Measurements from ENCODE around the gene FNTB.

FNTB gene

DNA sequence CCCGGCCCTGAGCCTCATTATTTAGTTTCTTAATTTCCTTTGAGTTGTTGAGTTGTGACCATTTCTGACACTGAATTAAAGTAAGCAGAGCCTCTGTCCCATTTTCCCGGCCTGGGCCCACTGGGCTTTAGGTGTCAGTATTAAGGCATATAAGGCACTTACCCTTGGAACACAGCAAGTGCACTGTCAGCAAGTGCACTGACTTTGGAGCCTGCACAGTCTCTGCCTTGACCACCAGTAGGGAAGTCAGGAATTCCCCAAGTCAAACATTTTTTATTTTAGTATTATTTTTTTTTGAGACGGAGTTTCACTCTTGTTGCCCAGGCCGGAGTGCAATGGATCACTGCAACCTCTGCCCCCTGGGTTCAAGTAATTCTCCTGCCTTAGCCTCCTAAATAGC is 59.0 kb downstream of the FNTB start:
- H3K9me3 Mint-ChIP-seq = no peaks in the 10 kb centered on the region
- peaks cover 16% of the 10 kb centered on the region for H3K36me3 Mint-ChIP-seq
- no peaks in the 10 kb centered on the region for H3K27me3 Mint-ChIP-seq
- no peak overlapping the region for H3K4me3 Mint-ChIP-seq
- H3K27ac Mint-ChIP-seq = no peak overlapping the region
- peaks cover 13% of the 10 kb centered on the region for H3K4me1 Mint-ChIP-seq
- ATAC-seq (ENCODE audit: low read depth) (no peak), DNase-seq (ENCODE audit: low spot score in 2 of 2) (no peak)

DNA sequence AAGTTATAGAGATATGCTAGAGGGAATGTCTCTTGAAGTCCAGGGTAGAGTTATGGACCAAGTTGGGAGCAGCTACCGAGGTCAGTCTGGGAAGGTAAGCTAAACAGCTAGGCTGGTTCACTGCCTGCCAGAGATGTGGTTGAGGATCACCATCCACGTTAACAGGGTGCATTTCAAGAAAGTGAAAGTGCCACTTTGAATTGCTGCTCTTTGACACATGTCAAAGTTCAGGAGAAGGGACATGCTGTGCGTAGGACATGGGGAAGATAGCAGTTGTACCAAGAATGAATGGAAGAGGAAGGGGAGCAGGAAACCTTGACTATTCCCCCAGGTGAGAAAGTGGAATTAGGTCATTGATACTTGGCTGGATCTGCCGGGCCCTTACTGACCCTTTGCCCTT is 66.1 kb downstream of the FNTB start:
- no peak for DNase-seq (ENCODE audit: low spot score in 2 of 2)
- Mint-ChIP-seq H3K36me3 (peaks cover 7% of the 10 kb centered on the region), H3K27ac (peak overlapping the region; percentile 26), H3K27me3 (no peaks in the 10 kb centered on the region), H3K4me1 (no peaks in the 10 kb centered on the region), H3K9me3 (no peaks in the 10 kb centered on the region), H3K4me3 (no peak overlapping the region)
- ATAC-seq (ENCODE audit: low read depth) = no peak

DNA sequence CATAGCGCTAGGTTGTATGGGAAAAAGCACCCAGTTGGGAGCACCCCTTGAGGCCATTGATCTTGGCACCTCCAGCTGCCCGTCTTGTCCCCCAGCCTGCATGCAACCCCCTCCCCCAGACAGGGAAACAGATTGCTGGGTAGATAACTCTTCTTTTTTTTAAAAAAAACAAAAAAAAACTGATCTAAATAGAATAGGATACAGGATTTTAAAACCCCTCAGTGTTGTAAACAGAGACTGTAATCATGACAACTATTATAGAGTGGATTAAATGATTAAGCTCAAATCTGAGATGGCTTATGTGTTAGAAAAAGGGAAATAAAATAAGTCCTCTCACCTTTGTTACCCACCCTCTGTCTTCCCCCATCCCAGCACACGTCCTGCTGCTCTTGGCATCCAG is 66.8 kb downstream of the FNTB start:
- ATAC-seq (ENCODE audit: low read depth) = no peak
- Mint-ChIP-seq H3K27me3 (no peaks in the 10 kb centered on the region), H3K27ac (no peak overlapping the region)

DNA sequence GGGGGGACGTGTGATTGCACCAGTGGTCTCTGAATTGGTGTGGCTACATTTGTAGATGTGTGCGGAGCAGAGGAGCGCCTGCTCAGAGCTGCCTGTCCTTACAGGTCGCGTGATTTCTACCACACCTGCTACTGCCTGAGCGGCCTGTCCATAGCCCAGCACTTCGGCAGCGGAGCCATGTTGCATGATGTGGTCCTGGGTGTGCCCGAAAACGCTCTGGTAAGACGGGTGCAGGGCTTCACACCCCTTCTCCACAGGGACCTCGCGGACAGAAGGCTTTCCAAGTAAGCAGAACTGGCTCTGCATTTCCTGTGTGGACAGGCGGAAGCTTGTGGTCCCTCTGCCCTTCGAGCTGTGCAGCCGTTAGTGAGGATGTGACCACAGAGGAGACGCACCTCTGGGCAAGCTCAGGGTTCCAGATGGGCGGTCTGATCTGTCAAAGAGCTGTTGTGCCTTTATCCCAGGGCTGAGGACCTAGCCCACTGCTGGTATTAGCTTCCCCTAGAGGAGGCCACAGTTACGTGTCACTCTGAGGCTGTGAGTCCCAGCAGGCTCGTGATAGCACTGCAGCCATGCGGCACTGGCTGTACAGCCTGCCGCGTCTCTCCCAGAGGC is 67.9 kb downstream of the FNTB start:
- Mint-ChIP-seq H3K27me3 (no peaks in the 10 kb centered on the region), H3K4me1 (no peaks in the 10 kb centered on the region), H3K27ac (no peak overlapping the region), H3K9me3 (no peaks in the 10 kb centered on the region), H3K4me3 (no peak overlapping the region), H3K36me3 (peaks cover 8% of the 10 kb centered on the region)
- no peak for DNase-seq (ENCODE audit: low spot score in 2 of 2)
- ATAC-seq (ENCODE audit: low read depth) = no peak

More for the DNA sequence above, 66.8 kb downstream of the FNTB start:
- no peak overlapping the region for H3K4me3 Mint-ChIP-seq
- H3K9me3 Mint-ChIP-seq = no peaks in the 10 kb centered on the region
- H3K36me3 Mint-ChIP-seq = peaks cover 7% of the 10 kb centered on the region
- no peak for DNase-seq (ENCODE audit: low spot score in 2 of 2)
- H3K4me1 Mint-ChIP-seq = no peaks in the 10 kb centered on the region

DNA sequence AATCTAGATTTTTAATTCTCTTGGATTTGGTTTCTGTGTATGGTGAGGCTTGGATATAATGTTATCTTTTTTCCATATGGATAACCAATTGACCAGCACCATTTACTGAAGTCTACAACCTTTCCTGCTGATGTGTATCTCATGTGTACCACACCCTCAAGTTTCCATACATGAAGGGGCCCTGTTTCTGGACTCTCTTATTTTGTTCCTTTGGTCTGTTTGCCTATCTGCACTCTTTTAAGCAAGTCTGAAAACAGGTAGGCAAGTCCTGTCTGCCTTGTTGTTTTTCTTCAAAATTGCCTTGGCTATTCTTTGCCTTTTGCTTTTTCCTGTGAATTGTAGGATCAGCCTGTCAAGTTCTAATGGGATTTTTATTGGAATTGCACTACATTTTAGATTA is 71.0 kb downstream of the FNTB start:
- DNase-seq (ENCODE audit: low spot score in 2 of 2) = no peak
- no peaks in the 10 kb centered on the region for H3K4me1 Mint-ChIP-seq
- no peak for ATAC-seq (ENCODE audit: low read depth)
- H3K27me3 Mint-ChIP-seq = no peaks in the 10 kb centered on the region
- H3K27ac Mint-ChIP-seq = no peak overlapping the region
- H3K9me3 Mint-ChIP-seq = no peaks in the 10 kb centered on the region
- H3K4me3 Mint-ChIP-seq = no peak overlapping the region
- H3K36me3 Mint-ChIP-seq = peaks cover 25% of the 10 kb centered on the region

DNA sequence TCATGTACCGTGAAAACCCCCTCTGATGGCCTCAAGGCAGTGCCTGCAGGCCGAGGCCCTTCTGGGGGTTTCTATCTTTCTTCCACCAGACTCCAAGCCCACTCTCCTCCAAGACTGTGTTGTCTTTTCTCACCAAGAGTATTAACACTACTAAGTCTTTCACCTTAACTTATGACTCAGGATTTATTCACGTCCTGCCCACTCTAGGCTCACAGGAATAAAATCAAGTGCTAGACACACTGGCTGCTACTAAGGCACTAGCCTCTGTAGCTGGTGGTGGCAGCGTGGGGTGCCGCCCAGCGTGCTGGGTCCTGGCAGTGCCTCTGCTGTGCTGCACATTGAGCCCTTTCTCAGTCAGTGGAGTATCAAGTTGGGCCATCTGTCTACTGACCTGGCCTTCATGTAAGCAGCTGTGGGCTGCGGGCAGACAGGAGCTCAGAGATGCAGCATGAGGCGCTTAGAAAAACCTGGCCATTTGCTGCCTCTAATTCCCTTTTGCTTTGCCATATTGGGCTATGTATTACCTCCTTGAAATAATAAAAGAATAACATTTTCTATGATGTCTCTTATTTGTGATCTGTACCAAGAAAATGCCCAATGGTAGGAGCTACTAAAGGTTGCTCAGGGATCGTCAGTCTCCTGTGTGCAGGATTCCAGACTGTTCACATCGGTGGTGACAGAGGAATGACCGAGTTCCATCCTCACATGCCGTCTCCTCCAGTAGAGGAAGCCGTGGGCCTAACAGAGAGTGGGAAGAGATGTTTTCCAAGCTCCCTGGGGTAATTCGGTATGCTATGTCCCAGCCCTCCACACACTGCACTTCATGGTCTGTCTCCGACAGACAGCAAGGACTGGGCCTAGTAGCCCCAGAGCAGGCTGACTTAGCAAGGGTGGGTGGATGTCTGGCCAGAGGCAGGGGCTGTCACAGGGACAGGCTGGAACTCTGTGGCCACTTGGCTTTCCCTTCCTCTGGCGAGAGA is 75.7 kb downstream of the FNTB start:
- Mint-ChIP-seq H3K27ac (no peak overlapping the region), H3K9me3 (no peaks in the 10 kb centered on the region), H3K4me3 (no peak overlapping the region), H3K27me3 (no peaks in the 10 kb centered on the region), H3K4me1 (no peaks in the 10 kb centered on the region), H3K36me3 (peaks cover 40% of the 10 kb centered on the region)
- ATAC-seq (ENCODE audit: low read depth) (no peak), DNase-seq (ENCODE audit: low spot score in 2 of 2) (no peak)

DNA sequence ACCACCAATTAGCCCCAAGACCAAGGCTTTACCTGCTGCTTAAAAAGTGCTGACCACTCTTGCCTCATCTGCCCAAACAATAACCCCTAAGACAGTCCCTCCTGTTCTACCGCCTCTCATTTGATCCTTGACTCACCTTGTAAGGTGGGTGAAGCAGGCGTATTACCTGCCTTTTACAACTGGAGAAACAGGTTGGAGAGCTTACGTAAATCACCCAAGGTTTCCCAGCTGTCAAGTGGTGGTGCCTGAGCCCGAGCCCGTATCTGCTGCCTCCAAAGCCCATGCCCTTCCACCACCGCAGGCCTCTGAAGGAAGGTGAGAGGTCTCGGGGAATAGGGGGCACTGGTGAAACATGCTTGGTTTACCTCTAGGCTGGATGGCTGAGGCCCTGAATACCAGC is 79.0 kb downstream of the FNTB start:
- ATAC-seq (ENCODE audit: low read depth) (no peak), DNase-seq (ENCODE audit: low spot score in 2 of 2) (no peak)
- no peaks in the 10 kb centered on the region for H3K9me3 Mint-ChIP-seq
- no peaks in the 10 kb centered on the region for H3K4me1 Mint-ChIP-seq
- H3K4me3 Mint-ChIP-seq = no peak overlapping the region
- H3K27ac Mint-ChIP-seq = no peak overlapping the region
- no peaks in the 10 kb centered on the region for H3K27me3 Mint-ChIP-seq
- peaks cover 44% of the 10 kb centered on the region for H3K36me3 Mint-ChIP-seq

DNA sequence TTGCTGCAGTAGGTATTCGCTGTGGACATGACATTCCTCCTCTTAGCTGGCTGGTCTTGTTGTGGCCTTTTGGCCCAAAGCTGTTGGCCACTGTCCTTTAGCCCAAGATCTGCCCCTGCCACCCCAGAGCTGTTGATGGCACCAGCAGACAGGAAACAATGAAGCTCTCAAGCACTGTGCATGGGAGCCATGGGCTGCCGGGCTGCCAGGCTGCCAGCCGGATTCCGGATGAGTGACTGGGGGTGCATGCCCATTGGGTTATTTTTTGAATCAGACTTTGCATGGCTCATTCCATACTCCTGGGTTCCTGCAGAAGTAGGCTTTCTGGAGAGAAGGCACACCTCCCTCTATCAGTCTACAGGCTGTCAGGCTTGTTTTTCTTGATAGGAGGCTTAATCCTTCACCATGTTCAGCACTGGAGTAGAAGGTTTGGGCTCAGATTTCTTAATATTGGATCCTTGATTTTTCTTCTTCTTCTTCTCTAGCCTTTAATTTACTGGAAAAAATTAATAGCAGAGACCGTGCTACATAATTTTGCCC is 83.2 kb downstream of the FNTB start:
- Mint-ChIP-seq H3K9me3 (no peaks in the 10 kb centered on the region), H3K27ac (no peak overlapping the region), H3K4me1 (peaks cover 8% of the 10 kb centered on the region), H3K27me3 (no peaks in the 10 kb centered on the region), H3K4me3 (no peak overlapping the region), H3K36me3 (peaks cover 25% of the 10 kb centered on the region)
- ATAC-seq (ENCODE audit: low read depth) (no peak), DNase-seq (ENCODE audit: low spot score in 2 of 2) (no peak)

DNA sequence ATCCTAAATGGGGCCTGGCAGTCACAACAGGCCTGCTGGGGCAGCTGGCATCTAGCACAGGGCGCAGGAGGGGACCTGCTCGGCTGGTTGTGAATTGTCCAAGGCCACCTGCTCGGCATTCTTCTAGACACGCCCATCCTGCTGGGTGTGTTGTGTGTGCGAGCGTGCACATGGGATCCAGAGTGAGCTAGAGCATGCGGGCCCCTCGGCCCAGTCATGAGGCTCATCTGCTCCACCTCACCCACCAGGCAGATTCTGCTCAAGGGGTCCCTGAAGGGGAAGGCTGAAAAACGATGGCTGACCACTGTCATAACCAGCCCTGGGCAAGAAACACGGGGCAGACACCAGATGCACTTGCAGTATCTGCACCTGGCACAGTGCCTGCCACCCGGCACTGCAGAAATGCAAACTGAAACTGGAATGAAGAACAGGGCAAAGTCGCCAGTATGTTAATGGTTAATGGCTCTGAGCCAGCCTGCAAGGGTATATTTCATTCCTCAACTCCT is 83.8 kb downstream of the FNTB start:
- H3K9me3 Mint-ChIP-seq = no peaks in the 10 kb centered on the region
- peaks cover 27% of the 10 kb centered on the region for H3K36me3 Mint-ChIP-seq
- DNase-seq (ENCODE audit: low spot score in 2 of 2) = no peak
- no peak overlapping the region for H3K4me3 Mint-ChIP-seq
- no peak for ATAC-seq (ENCODE audit: low read depth)
- no peaks in the 10 kb centered on the region for H3K27me3 Mint-ChIP-seq
- H3K27ac Mint-ChIP-seq = no peak overlapping the region
- H3K4me1 Mint-ChIP-seq = peaks cover 11% of the 10 kb centered on the region

DNA sequence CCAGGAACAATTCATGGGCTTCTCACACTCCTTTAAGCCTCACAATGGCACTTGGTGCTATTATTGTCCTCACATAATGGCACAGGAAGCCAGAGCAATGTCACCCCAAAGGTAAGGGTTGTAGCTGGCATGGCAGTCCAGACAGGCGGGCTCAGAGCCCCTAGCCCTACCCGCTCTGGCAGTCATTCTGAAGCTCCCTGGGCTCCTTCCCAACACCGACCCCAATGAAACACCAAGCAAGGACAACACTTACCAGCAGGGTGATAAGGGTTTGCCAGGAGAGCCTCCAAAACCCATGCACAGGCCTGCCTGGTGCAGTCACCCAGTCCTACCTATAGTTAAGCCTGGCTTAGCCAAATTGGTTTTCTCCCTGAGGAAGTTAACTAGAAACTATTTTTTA is 84.8 kb downstream of the FNTB start:
- DNase-seq (ENCODE audit: low spot score in 2 of 2) = no peak
- Mint-ChIP-seq H3K4me1 (peaks cover 11% of the 10 kb centered on the region), H3K4me3 (no peak overlapping the region), H3K27me3 (no peaks in the 10 kb centered on the region), H3K9me3 (no peaks in the 10 kb centered on the region), H3K27ac (no peak overlapping the region), H3K36me3 (peaks cover 25% of the 10 kb centered on the region)
- no peak for ATAC-seq (ENCODE audit: low read depth)

DNA sequence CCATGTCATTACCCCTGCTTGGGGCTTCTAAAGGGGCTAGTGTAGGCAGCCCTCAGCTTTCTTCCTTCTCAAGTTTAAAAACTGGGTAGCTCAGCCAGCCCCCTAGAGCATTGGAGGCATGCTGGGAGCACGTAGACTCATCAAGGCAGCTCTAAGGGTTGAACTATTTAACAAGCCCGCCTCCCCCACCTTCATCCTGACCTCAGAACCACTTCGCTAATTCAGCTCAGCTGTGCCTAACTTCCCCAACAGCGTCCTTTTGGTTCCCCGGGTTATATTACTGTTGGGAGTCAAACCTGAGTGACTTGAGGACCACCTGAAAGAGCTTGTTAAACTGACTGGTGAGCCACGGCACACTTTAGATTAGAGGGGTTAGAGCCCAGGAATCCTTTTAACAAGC is 85.6 kb downstream of the FNTB start:
- DNase-seq (ENCODE audit: low spot score in 2 of 2) (no peak), ATAC-seq (ENCODE audit: low read depth) (no peak)
- no peaks in the 10 kb centered on the region for H3K27me3 Mint-ChIP-seq
- no peak overlapping the region for H3K27ac Mint-ChIP-seq
- peaks cover 11% of the 10 kb centered on the region for H3K4me1 Mint-ChIP-seq
- no peaks in the 10 kb centered on the region for H3K9me3 Mint-ChIP-seq
- peaks cover 26% of the 10 kb centered on the region for H3K36me3 Mint-ChIP-seq
- H3K4me3 Mint-ChIP-seq = no peak overlapping the region

DNA sequence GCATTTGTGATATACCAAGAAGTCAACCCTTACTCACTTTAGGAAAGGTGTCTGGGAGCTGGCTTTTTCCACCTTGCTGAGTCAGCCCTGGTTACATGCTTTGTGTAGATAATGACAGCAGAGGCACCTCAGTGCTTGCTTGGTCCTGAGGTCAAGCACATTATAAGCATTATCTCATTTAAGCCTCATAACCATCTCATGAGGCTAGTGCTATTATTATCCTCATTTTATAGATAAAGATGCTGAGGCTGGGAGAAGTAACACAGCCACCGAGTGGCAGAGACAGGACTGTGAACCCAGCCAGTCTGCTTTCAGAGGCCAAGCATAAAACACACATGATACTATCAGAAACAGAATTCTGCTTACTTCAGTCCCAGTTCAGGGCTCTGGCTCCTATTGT is 86.2 kb downstream of the FNTB start:
- peaks cover 29% of the 10 kb centered on the region for H3K36me3 Mint-ChIP-seq
- H3K27ac Mint-ChIP-seq = no peak overlapping the region

DNA sequence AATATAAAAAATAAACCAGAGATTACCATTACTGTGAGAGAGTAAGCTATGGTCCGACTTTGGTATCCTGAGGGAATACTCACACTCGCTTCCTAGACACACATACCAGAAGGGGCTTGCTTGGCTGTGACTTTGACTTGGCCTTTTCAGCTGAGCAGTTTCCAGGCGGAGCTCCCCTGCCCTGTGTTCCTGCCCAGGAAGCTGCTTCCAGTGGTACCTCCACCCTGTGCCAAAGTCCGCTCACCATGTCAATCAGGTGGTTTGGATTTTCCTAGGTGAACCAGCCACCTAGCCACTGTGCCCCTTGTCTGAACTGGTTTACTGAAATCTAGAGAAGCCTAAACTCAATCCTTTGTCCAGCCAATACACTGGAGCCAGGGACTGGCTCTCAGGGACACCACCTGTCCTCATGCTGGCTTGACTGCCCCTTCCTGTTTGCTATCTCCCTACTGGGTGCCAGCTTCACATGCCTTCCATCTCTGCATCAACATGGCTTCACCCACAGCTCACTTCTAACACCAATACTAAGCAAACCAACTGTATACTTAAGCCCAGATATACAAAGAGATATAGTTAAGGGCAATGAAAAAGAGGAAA is 87.0 kb downstream of the FNTB start:
- ATAC-seq (ENCODE audit: low read depth) (no peak), DNase-seq (ENCODE audit: low spot score in 2 of 2) (no peak)
- Mint-ChIP-seq H3K36me3 (peaks cover 27% of the 10 kb centered on the region), H3K27me3 (no peaks in the 10 kb centered on the region), H3K9me3 (no peaks in the 10 kb centered on the region), H3K4me3 (no peak overlapping the region), H3K4me1 (peaks cover 11% of the 10 kb centered on the region), H3K27ac (peak overlapping the region; percentile 74)

More for the DNA sequence above, 86.2 kb downstream of the FNTB start:
- H3K4me1 Mint-ChIP-seq = peaks cover 11% of the 10 kb centered on the region
- DNase-seq (ENCODE audit: low spot score in 2 of 2) = no peak
- no peaks in the 10 kb centered on the region for H3K27me3 Mint-ChIP-seq
- H3K4me3 Mint-ChIP-seq = no peak overlapping the region
- H3K9me3 Mint-ChIP-seq = no peaks in the 10 kb centered on the region
- no peak for ATAC-seq (ENCODE audit: low read depth)
